ENCODE results near the gene TRIP13.
A peak's percentile ranks its signal among the peaks of the same experiment; 100 is the strongest.

The TRIP13 gene

GRCh38 chr5:959581-960531 is 67.2 kb downstream of the TRIP13 start:
- FAIRE-seq = no peak
- DNase-seq (ENCODE audit: insufficient read length) = no peak
- TF ChIP-seq POLR2AphosphoS5 (IDR thresholded peaks at IDR 0.05; ENCODE audit: low read depth, low read length) (no peak), POLR2A (IDR thresholded peaks at IDR 0.05; ENCODE audit: low read depth, low read length) (no peak), TAF1 (IDR thresholded peaks at IDR 0.05; ENCODE audit: borderline replicate concordance, low read depth, low read length) (no peak)

DNA sequence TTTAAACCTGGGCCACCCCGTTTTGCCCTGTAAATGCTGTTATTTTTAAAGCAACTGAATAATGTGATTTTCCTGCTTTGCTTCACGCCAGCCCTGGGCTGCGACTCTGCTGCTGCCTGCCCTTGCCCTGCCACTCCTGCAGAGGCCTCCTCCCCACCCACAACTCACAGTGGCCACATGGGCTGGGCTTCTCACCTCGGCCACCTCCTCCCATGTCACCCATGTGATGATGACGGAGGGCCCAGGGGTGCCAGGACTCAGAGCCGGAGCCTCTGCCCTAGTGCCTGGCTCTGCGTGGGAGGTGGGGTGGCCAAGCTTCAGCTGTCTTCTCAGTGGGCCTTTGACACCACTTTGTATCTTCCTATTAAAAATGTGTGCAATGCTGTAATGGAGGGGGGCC is 67.9 kb downstream of the TRIP13 start:
- FAIRE-seq = no peak
- no peak for DNase-seq (ENCODE audit: insufficient read length)
- TF ChIP-seq POLR2A (IDR thresholded peaks at IDR 0.05; ENCODE audit: low read depth, low read length) (no peak), POLR2AphosphoS5 (IDR thresholded peaks at IDR 0.05; ENCODE audit: low read depth, low read length) (no peak), TAF1 (IDR thresholded peaks at IDR 0.05; ENCODE audit: borderline replicate concordance, low read depth, low read length) (no peak)

DNA sequence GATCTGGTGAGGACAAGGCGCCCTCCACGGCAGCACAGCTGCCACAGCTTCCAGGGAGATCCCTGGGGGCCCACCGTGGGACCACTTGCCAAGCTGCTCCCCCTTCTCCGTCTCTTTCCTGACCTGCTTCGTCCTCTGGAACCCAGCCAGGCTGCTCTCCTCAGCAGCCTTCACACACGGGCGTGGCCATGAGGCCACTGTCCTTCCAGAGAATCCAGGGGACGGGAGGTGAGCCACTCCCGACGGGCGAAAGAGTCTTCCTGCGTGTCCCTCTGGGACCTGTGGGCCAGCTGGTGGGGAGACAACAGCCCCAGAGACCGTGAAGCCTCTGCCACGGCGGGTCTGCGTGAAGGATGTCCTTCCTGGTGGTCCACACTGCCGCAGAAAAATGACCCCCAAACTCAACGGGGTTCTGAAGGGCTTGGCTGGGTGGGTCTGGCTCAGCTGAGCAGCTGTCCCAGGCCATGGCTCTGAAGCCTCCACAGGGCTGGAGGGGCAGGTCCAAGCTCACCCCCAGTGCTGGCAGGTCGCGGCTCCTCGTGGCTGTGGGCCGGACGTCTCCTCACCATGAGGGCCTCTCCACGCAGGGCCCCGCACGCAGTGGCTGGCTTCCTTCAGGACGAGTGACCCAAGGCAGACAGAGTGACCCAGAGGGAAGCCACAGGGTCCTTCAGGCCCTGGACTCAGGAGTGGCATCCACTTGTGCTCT is 68.5 kb downstream of the TRIP13 start:
- FAIRE-seq (no peak), DNase-seq (ENCODE audit: insufficient read length) (no peak)
- TF ChIP-seq POLR2AphosphoS5 (IDR thresholded peaks at IDR 0.05; ENCODE audit: low read depth, low read length) = no peak
- no peak for TF ChIP-seq POLR2A (IDR thresholded peaks at IDR 0.05; ENCODE audit: low read depth, low read length)
- TF ChIP-seq TAF1 (IDR thresholded peaks at IDR 0.05; ENCODE audit: borderline replicate concordance, low read depth, low read length) = no peak

DNA sequence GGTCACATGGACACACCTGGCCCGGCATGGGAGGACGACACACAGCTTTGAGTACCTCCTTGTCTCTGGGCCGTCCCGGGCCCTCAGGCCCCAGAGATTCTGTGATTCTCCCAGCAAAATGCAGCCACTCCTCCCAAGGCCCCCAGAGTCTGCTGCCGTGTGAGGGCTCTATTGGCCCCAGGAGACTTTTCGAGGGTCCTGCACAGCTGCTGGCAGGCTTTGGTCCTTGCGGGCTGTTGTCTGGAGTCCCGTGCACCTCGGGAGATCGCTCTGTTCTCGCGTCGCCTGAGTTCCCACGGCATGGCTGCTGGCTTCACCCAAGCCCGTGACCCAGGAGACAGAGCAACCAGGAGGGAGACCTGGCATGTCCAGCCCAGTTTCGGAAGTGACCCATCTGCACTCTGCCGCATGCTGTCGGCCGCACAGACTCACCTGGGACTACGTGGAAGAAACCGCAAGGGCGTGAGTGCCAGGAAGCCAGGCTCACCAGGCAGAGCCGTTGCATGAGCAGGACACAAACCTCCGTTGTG is 69.1 kb downstream of the TRIP13 start:
- FAIRE-seq = no peak
- no peak for TF ChIP-seq POLR2AphosphoS5 (IDR thresholded peaks at IDR 0.05; ENCODE audit: low read depth, low read length)
- no peak for DNase-seq (ENCODE audit: insufficient read length)

- DNase-seq (ENCODE audit: insufficient read length) (no peak), FAIRE-seq (no peak)
- no peak for TF ChIP-seq TAF1 (IDR thresholded peaks at IDR 0.05; ENCODE audit: borderline replicate concordance, low read depth, low read length)
- TF ChIP-seq POLR2AphosphoS5 (IDR thresholded peaks at IDR 0.05; ENCODE audit: low read depth, low read length) = no peak
- no peak for TF ChIP-seq POLR2A (IDR thresholded peaks at IDR 0.05; ENCODE audit: low read depth, low read length)
Observed at GRCh38 chr5:962386-962785, 69.7 kb downstream of the TRIP13 start.

DNA sequence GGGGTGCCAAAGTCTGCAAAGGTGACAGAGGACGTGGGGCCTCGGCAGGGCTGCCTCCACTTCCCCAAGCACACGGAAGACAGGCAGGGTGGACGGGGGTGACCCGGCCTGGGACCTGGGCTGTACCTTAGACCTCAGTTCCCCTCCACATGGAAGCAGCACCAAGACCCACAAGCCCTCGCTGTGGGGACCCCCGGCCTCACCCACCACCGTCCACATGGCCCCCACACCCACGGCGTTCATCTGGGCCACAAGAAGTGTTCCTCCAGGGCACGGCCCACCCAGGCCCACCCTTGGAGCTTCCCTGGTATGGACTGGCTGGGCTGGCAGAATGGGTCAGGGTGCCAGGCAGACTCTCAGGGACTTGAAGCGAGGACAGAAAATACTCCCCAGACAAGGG is 70.1 kb downstream of the TRIP13 start:
- FAIRE-seq = no peak

GRCh38 chr5:963310-963672 is 70.6 kb downstream of the TRIP13 start:
- no peak for FAIRE-seq
- no peak for DNase-seq (ENCODE audit: insufficient read length)
- TF ChIP-seq POLR2AphosphoS5 (IDR thresholded peaks at IDR 0.05; ENCODE audit: low read depth, low read length) (no peak), TAF1 (IDR thresholded peaks at IDR 0.05; ENCODE audit: borderline replicate concordance, low read depth, low read length) (no peak), POLR2A (IDR thresholded peaks at IDR 0.05; ENCODE audit: low read depth, low read length) (no peak)

More for the DNA sequence above, 70.1 kb downstream of the TRIP13 start:
- no peak for DNase-seq (ENCODE audit: insufficient read length)
- no peak for TF ChIP-seq POLR2AphosphoS5 (IDR thresholded peaks at IDR 0.05; ENCODE audit: low read depth, low read length)
- TF ChIP-seq POLR2A (IDR thresholded peaks at IDR 0.05; ENCODE audit: low read depth, low read length) = no peak
- no peak for TF ChIP-seq TAF1 (IDR thresholded peaks at IDR 0.05; ENCODE audit: borderline replicate concordance, low read depth, low read length)

- TF ChIP-seq POLR2A (IDR thresholded peaks at IDR 0.05; ENCODE audit: low read depth, low read length) = no peak
- DNase-seq (ENCODE audit: insufficient read length) (peak; percentile 69), FAIRE-seq (no peak)
Observed at GRCh38 chr5:963673-964531, 71.2 kb downstream of the TRIP13 start.

- DNase-seq (ENCODE audit: insufficient read length) (no peak), FAIRE-seq (no peak)
- no peak for TF ChIP-seq POLR2A (IDR thresholded peaks at IDR 0.05; ENCODE audit: low read depth, low read length)
- no peak for TF ChIP-seq TAF1 (IDR thresholded peaks at IDR 0.05; ENCODE audit: borderline replicate concordance, low read depth, low read length)
- TF ChIP-seq POLR2AphosphoS5 (IDR thresholded peaks at IDR 0.05; ENCODE audit: low read depth, low read length) = no peak
Observed at GRCh38 chr5:964821-965220, 72.1 kb downstream of the TRIP13 start.

GRCh38 chr5:965604-966344 is 73.1 kb downstream of the TRIP13 start:
- DNase-seq (ENCODE audit: insufficient read length) (no peak), FAIRE-seq (no peak)
- TF ChIP-seq POLR2A (IDR thresholded peaks at IDR 0.05; ENCODE audit: low read depth, low read length) (no peak), POLR2AphosphoS5 (IDR thresholded peaks at IDR 0.05; ENCODE audit: low read depth, low read length) (no peak), TAF1 (IDR thresholded peaks at IDR 0.05; ENCODE audit: borderline replicate concordance, low read depth, low read length) (no peak)

- no peak for FAIRE-seq
- TF ChIP-seq TAF1 (IDR thresholded peaks at IDR 0.05; ENCODE audit: borderline replicate concordance, low read depth, low read length) (no peak), POLR2A (IDR thresholded peaks at IDR 0.05; ENCODE audit: low read depth, low read length) (no peak), POLR2AphosphoS5 (IDR thresholded peaks at IDR 0.05; ENCODE audit: low read depth, low read length) (no peak)
- DNase-seq (ENCODE audit: insufficient read length) = no peak
Observed at GRCh38 chr5:966345-966710, 73.6 kb downstream of the TRIP13 start.
